Measurements from ENCODE around the gene ERP44. TPM values are rescaled to one million over a fixed set of nuclear protein-coding genes. Genes with fewer than 3 reads are reported as not detected.

Gene ERP44
- total RNA-seq, 1 donor from 2014 or later, result 7.8 TPM

DNA sequence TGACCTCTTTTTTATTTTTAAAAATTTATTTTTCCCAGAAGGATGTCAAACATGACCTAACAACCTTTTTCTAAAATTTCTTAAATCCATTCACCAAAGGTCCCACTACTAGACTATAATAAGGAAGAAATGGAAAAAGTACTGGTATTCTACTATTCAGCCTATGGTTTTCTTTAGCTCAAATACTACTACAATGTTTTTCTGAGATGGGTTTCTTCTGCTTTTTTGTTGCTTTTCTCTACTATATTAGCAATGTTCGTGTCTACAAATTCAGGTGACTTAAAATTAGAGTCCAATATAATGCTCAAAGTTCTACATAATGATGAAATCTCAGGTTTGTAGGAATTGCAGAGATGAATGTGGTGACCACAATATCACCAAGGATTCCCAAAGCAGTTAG lies 7.9 kb downstream of the ERP44 start:
- TF ChIP-seq, protein P1, sequence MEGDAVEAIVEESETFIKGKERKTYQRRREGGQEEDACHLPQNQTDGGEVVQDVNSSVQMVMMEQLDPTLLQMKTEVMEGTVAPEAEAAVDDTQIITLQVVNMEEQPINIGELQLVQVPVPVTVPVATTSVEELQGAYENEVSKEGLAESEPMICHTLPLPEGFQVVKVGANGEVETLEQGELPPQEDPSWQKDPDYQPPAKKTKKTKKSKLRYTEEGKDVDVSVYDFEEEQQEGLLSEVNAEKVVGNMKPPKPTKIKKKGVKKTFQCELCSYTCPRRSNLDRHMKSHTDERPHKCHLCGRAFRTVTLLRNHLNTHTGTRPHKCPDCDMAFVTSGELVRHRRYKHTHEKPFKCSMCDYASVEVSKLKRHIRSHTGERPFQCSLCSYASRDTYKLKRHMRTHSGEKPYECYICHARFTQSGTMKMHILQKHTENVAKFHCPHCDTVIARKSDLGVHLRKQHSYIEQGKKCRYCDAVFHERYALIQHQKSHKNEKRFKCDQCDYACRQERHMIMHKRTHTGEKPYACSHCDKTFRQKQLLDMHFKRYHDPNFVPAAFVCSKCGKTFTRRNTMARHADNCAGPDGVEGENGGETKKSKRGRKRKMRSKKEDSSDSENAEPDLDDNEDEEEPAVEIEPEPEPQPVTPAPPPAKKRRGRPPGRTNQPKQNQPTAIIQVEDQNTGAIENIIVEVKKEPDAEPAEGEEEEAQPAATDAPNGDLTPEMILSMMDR (conservative IDR thresholded peaks at IDR 0.05; ENCODE audit: low read depth, low read length), result no peak
- H3K4me3 ChIP-seq (ENCODE audit: low read depth, low read length), result no peak overlapping the region
- no peak for DNase-seq (ENCODE audit: low read depth)

DNA sequence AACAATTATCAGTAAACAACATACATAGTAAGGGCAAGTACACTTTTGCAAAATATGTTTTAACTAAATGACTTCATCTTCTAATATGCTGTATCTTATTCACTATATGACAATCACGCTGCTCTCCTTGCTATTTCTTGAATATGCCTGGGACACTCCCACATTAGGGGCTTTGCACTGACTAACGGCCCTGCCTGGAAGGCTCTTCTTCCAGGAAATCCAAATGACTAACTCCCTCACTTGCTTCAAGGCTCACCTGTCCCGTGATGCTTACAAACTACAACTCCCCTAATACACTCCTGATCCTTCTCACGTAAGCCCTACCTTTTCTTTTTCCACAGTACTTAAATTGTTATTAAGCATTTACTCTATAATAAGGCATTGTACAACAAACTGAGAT lies 10.6 kb downstream of the ERP44 start:
- TF ChIP-seq, protein P1 (conservative IDR thresholded peaks at IDR 0.05; ENCODE audit: low read depth, low read length), result no peak
- DNase-seq (ENCODE audit: low read depth), result peak; percentile 18
- no peak overlapping the region for H3K4me3 ChIP-seq (ENCODE audit: low read depth, low read length)

DNA sequence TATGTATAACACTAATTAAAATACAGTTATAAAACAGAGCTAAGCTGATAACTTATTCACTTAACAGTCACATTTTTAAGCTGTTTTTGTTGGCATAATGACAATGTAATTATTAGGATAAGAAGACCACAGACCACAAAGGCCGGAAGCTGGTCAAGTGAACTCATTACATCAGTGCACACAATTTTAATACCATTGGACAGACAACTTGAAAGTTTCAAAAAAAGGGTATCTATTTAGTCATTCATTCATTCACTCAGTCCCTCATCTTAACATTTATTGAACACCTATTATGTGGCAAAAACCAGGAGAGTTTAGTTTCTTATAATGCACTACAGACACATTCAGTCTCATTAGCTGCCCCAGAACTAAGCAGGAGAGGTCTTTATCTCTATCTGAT lies 11.6 kb downstream of the ERP44 start:
- no peak overlapping the region for H3K4me3 ChIP-seq (ENCODE audit: low read depth, low read length)
- TF ChIP-seq, protein P1 (conservative IDR thresholded peaks at IDR 0.05; ENCODE audit: low read depth, low read length), result no peak
- no peak for DNase-seq (ENCODE audit: low read depth)

DNA sequence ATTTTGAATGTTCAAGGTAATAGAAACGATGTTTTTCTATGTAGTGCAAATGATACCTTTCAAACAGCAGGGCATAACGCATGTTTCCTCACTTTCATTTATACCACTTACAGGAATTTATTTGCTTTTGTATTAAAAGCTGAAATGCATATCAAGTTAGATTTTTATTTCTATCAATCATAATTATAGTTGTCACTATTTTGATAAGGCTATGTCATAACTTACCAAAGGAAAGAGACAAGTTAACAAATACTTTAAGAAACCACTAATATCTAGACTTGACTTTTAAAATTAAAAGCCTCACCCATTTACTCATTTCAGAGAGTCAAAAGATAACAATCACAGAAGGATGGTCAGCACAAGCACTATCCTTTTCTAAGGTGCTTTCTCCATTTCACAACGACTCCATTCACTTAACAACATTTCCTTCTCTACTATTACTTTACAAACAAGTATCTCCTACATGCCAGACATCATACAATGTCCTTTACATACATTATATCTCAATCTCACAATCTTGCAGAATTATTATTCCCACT lies 12.6 kb downstream of the ERP44 start:
- DNase-seq (ENCODE audit: low read depth), result no peak
- TF ChIP-seq, protein P1 (conservative IDR thresholded peaks at IDR 0.05; ENCODE audit: low read depth, low read length), result no peak

DNA sequence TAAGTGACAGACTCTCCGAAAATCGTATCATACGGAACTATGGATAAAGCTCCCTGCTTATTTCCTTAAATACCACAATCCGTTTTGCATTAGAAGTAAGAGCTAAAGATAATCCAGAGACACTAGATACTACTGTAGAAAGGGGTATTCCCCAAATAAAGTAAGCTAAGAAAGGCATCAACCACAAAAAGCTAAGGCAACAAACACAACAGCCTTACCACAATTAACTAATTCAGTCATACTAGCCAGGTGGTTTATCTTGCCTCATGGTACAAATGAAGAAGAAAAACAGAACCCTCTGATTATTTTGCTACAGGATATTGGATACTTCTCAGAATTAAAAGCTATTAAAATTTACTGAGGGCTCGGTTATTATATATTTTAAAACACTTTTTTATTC lies 14.1 kb downstream of the ERP44 start:
- TF ChIP-seq, protein P1 (conservative IDR thresholded peaks at IDR 0.05; ENCODE audit: low read depth, low read length), result no peak
- no peak for DNase-seq (ENCODE audit: low read depth)
- no peak overlapping the region for H3K4me3 ChIP-seq (ENCODE audit: low read depth, low read length)

More for the DNA sequence above, 12.6 kb downstream of the ERP44 start:
- H3K4me3 ChIP-seq (ENCODE audit: low read depth, low read length), result no peak overlapping the region

DNA sequence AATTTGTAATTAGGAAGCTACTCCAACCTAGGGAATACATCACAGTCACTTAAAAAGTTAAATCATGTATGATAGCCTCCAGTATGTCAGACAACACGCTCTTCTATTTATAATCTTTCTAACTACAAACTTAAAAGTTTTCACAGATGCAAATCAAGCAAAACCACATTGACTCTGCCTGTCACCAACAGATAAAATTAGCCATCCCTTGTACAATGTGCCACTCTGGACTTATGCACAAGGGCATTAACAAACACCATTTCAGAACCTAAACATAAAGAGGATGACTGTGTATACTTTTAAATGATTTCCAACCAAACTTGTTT lies 14.7 kb downstream of the ERP44 start:
- no peak overlapping the region for H3K4me3 ChIP-seq (ENCODE audit: low read depth, low read length)
- DNase-seq (ENCODE audit: low read depth), result no peak
- TF ChIP-seq, protein P1 (conservative IDR thresholded peaks at IDR 0.05; ENCODE audit: low read depth, low read length), result no peak

DNA sequence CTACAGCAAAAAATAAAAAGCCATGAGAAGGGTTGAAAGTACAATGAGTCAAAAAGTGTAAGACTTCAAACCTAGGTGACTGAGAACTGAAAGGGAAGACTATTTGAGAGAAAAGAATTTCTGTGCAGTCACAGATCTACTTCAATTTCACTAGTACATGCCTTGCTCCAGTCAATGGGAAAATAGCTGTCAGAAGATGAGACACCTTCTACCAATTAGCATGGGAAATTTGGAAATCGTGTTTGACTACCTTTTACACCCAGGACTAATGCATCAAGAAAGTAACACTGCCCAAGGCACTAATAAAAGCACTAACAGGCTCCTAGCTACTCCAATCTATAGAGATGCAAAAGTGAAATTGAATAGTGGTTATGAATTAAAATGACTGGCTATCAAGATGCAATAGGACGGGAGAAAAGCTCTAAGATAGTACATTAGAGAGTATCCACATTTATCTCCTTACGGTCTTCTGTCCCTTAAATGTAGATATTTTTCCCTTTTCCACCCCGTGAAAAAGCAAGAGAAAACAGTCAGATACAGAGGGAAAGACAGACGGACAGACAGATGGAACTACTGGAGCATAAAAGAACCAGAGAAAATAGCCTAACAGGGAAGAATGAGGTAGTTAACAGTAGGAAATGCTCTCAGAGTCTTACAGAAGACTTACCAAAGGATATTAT lies 15.2 kb downstream of the ERP44 start:
- TF ChIP-seq, protein P1 (conservative IDR thresholded peaks at IDR 0.05; ENCODE audit: low read depth, low read length), result no peak
- no peak overlapping the region for H3K4me3 ChIP-seq (ENCODE audit: low read depth, low read length)
- no peak for DNase-seq (ENCODE audit: low read depth)
